ENCODE measurements around the gene MTIF3. TPM values are rescaled to one million over a fixed set of nuclear protein-coding genes. Genes with fewer than 3 reads are reported as not detected.

Gene MTIF3
- total RNA-seq, 4 donors from 2014 or later = 96.6 to 165 (median 142) TPM

DNA sequence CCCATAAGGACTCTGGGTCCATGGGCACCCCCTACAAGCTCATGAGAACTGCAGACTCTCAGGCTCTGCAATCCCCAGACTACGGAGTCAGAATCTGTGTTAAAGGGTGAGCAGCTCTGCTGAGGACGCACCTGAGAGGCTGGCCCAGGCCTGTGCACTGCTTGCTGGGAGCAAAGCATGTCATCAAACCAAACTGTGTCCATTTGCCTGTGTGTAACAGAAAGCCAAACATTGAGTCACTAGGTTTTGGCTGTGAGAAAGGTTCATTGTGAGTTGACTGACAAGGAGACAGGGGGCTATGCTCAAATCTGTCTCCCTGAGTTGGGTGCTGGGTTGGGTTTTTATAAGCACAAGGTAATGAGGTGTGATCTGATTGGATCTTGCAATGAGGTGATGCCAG, 22.1 kb upstream of the MTIF3 start:
- TF ChIP-seq, protein P1, sequence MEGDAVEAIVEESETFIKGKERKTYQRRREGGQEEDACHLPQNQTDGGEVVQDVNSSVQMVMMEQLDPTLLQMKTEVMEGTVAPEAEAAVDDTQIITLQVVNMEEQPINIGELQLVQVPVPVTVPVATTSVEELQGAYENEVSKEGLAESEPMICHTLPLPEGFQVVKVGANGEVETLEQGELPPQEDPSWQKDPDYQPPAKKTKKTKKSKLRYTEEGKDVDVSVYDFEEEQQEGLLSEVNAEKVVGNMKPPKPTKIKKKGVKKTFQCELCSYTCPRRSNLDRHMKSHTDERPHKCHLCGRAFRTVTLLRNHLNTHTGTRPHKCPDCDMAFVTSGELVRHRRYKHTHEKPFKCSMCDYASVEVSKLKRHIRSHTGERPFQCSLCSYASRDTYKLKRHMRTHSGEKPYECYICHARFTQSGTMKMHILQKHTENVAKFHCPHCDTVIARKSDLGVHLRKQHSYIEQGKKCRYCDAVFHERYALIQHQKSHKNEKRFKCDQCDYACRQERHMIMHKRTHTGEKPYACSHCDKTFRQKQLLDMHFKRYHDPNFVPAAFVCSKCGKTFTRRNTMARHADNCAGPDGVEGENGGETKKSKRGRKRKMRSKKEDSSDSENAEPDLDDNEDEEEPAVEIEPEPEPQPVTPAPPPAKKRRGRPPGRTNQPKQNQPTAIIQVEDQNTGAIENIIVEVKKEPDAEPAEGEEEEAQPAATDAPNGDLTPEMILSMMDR (IDR thresholded peaks at IDR 0.05; ENCODE audit: low read depth) = no peak

DNA sequence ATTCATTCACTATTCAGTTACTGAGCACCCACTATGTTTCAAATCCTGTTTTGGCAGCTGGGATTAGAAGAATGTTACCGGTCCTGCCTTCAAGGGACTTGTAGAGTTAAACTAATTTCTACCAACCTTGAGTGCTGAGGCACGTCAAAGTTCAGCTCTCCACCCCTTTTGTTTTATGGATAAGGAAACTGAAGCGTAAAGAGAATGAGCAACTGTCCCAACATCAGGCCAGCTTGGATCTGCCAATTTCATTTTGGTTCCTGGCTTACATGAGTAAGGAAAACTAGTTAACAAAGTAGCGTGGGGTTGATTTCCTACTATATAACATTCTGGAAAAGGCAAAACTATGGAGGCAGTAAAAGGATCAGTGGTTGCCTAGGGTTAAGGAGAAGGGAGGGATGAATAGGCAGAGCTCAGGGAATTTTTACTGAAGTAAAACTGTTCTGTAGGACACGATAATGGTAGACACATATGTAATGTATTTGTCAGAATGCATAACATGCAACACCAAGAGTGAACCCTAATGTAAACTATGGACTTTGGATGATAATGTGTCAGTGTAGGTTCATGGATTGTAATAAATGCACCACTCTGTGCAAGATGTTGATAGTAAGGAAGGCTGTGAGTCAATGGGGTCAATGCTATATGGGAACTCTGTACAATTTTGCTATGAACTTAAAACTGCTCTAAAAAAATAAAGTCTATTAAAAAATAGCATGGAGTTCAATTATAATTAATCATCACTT, 19.9 kb upstream of the MTIF3 start:
- TF ChIP-seq, protein P1 (IDR thresholded peaks at IDR 0.05; ENCODE audit: low read depth) = no peak

GRCh38 chr13:27466513-27466912, 16.1 kb upstream of the MTIF3 start:
- TF ChIP-seq, protein P1 (IDR thresholded peaks at IDR 0.05; ENCODE audit: low read depth) = no peak

DNA sequence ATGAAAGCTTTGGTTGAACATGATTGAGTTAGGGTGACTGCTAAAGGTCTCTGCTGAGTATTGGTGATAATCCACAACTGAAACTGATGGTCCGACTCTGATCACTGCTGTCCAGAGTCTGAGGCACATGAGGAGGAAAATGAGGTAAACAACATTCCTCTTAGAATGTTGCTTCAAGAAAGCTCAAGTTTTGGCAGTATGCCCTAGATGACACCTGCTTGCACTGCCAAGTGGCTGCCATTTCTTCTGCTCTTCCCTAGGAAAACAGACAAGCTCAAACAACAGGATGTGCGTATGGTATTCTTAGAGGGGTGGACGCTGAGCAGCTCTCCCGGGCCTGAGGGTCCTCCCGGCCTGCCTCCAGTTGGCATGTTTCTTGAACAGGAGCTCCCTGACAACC, 15.2 kb upstream of the MTIF3 start:
- TF ChIP-seq, protein P1 (IDR thresholded peaks at IDR 0.05; ENCODE audit: low read depth) = no peak

DNA sequence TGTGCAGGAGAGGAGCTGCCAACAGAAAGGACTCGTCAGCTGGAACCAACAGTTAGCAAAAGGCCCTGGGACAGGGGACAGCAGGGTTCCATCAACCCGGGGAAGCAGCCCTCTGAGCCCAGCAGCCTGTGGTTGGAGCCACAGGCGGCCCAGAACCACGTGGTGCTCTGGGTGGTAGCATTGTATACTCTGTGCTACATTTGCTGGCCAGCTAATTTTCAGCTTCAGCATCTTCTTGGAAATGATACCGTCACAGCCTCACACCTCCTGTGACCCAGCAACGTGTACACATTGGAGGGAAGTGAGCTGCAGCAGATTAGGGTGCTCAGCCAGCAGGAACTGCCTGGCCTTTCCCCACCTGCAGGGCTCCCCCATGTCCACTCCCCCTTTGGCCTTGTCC, 13.1 kb upstream of the MTIF3 start:
- TF ChIP-seq, protein P1 (IDR thresholded peaks at IDR 0.05; ENCODE audit: low read depth) = no peak

DNA sequence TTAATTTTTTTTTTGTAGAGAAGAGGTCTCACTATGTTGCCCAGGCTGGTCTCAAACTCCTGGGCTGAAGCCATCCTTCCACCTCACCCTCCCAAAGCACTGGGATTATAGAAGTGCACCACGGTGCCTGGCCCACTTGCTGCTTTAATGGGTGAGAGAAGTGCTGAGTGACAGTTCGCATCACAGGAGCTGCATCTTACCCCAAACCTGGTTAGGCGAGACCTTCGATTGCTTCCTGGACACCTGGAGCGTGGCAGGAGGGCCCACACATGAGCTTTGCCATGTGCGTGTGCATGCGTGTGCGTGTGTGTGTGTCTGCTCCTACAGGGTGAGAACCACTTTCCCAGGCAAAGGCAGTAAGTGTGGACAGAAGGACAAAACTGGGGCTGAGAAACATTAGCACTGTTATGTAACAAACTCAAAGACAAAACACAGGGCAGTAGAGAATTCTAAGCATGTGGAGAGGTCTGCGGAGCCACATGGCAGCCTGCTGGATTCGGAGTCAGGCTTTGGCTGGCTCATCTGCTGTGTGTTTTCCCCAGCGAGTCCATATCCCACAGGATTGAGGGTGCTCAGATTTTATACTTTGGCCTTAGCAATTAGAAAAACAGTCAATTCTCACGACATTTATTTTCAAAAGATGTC, 11.7 kb upstream of the MTIF3 start:
- TF ChIP-seq, protein P1 (IDR thresholded peaks at IDR 0.05; ENCODE audit: low read depth) = no peak

- TF ChIP-seq, protein P1 (IDR thresholded peaks at IDR 0.05; ENCODE audit: low read depth) = no peak
These were observed 5.0 kb upstream of the MTIF3 start for GRCh38 chr13:27455331-27455855.

All from subcutaneous adipose tissue (tissue), 4 donors.